GM12872 (cell line): Measurements from ENCODE around the gene ZNF423.

Source experiments
- TF ChIP-seq, protein P1 (sequence below): IDR thresholded peaks from 3 replicates; pipeline ENCODE4 v1.5.1; 2011; ENCODE audit warnings: low read depth, mild to moderate bottlenecking, low read length, moderate library complexity; ENCODE audit not compliant: insufficient read depth

The ZNF423 gene

DNA sequence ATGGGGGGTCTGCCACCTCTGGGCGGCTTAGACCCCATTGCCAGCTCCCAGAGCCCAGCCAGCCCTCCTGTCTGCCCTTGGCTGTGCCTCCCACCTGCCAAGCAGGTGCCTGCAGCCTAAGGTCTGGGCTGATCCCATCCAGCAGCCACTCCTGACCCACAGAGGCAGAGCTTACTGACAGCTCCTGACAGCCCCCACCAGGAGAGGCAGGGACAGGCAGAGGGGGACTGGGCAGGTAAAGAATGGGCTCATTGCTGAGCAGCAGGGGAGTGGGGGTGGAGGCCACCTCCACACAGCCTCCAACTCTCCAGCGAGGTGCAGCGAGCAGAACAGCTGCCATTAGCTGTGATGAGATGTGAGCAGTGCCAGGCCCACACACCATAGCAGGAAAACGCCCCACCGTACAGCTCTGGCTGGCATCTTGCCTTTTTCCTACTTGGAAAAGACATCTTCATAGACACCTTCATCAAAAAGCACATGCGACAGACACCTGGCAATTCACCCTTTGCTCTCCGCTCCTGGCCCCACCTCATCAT is 317.9 kb downstream of the ZNF423 start:
- TF ChIP-seq, protein P1, sequence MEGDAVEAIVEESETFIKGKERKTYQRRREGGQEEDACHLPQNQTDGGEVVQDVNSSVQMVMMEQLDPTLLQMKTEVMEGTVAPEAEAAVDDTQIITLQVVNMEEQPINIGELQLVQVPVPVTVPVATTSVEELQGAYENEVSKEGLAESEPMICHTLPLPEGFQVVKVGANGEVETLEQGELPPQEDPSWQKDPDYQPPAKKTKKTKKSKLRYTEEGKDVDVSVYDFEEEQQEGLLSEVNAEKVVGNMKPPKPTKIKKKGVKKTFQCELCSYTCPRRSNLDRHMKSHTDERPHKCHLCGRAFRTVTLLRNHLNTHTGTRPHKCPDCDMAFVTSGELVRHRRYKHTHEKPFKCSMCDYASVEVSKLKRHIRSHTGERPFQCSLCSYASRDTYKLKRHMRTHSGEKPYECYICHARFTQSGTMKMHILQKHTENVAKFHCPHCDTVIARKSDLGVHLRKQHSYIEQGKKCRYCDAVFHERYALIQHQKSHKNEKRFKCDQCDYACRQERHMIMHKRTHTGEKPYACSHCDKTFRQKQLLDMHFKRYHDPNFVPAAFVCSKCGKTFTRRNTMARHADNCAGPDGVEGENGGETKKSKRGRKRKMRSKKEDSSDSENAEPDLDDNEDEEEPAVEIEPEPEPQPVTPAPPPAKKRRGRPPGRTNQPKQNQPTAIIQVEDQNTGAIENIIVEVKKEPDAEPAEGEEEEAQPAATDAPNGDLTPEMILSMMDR = no peak

GRCh38 chr16:49534901-49535610 is 320.9 kb downstream of the ZNF423 start:
- TF ChIP-seq, protein P1 = no peak

DNA sequence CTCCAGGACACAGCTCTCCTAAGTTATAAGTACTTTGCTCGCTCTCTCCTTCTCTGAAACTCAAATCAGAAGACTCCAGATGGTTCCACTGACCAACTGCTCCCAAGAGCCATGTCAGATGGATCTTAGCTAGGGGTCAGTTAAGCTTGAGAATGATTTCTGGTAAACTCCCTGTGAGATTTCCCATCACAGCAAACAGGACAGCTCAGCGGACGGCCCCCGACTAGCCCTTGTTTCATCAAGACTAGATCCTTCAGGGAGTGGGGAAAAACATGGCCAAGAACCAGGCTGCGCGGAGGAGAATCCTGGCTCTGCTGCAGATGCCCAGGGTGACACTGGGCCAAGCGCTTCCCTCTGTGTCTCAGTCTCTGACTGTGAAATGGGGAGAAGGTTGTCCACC is 322.5 kb downstream of the ZNF423 start:
- TF ChIP-seq, protein P1 = no peak

- TF ChIP-seq, protein P1 = no peak
These were observed 323.0 kb downstream of the ZNF423 start for GRCh38 chr16:49532873-49533272.

DNA sequence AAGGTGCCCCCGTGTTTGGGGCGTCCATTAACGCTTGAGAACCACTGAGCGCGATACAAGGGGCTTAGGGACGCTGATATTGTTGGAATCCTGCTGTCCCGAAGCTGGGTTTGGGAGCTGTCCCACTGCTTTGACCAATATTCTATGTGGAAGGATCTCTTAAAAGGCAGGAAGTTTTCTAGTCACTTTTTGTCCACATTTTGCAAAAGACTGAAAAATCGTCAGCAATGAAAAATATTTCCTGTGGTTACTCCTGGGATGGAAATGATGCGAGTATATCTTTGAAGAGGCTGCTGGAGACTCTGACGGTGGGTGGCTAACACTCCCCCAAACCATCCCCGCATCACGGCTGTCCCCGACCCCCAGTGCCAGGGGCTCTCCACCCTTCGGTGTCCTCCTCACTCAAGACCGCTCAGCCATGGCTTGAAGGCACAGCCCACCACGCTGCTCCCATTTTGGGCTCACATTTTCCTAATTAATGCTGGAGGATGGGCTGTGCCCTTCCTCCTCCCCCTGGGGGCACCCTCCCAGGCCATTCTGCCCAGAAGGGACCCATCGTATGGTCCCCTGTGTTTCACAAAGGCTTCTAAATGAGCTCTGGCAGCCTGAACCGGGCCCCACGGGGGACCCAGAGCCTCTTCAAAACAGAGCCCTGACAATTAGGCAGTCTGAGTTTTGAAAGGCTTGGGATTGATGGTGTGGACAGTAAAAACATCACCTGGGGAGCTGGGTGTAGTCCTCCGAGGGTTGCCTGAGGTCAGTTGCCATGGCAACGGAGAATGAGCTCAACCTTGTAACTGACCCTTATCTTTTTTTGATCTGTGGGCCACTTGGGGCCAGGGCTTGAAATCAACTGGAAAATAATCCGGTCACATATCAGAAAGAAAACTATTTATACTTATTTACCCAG is 323.7 kb downstream of the ZNF423 start:
- TF ChIP-seq, protein P1 = no peak

DNA sequence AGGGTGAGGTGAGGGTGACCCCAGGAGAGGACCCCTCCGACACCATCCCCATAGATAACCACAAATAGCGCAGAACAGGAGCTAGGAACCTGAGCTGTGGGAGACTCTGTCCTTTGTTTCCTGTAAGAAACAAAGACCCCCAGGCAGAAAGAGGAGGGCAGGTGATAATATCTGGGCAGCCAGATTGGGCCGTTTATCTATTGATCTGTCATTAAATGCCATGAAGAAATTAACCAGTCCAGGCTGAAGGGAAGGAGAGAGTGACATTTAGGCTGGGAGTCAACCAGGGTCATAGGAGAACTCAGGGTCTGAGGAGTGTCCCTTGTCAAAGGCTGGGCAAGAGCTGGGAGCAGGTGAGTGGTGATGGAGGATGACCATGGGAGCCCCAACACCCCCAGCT is 324.5 kb downstream of the ZNF423 start:
- TF ChIP-seq, protein P1 = no peak

DNA sequence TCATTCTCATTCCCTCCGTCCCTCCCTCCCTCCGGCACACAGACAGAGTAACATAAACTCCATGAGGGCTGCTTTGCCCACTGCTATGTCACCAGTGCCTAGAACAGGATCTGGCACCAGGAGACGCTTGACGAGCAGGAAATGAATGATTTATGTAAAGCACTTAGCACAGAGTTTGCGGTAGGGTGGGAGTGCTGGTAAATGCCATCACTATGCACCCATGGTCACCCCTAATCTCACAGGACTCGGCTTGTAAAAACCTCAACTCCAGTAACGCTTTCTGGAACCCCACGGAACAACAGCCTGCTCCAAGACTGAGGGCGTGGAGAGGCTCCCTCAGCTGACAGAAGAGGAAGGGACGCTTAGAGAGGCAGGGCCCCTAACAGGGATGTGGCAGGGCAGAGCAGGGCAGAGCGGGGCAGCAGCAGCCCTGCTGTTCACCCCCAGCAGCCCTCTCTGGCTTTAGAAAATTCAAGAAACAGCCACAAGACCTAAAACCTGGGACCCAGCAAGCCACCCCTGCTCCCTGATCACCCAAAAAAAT is 325.4 kb downstream of the ZNF423 start:
- TF ChIP-seq, protein P1 = no peak
